Panc1 (cell line): Measurements from ENCODE around the gene RFC5. TPM values are rescaled to one million over a fixed set of nuclear protein-coding genes. Genes with fewer than 3 reads are reported as not detected.

ENCODE experiments used
- ATAC-seq: fragments of 200-7000 bp; cut with Tn5 transposase; 2 replicates; pipeline ENCODE4 v1.9.1; 2020; ENCODE audit warnings: mild to moderate bottlenecking, moderate library complexity
- BruUV-seq: library from RNA; stranded (reverse); fragments of 400-500 nt; replicated peaks from 2 replicates; lab custom pipeline; 2021; lab: Mats Ljungman, UMichigan
- CTCF ChIA-PET: fragments of 300-600 bp; sonication (Branson Sonifier 250); formaldehyde crosslinking; loops from one replicate; lab custom pipeline; 2022; ENCODE audit warnings: antibody characterized with exemption; lab: Charles Lee
- POLR2A ChIA-PET: fragments of 300-600 bp; sonication (Branson Sonifier 250); formaldehyde crosslinking; loops from one replicate; lab custom pipeline; 2022; ENCODE audit warnings: antibody characterized with exemption; lab: Charles Lee
- DNase-seq: peaks from one replicate; pipeline ENCODE4 v3.0.0-alpha.2; 2010; ENCODE audit warnings: low read depth, low spot score
- H3K27ac ChIP-seq: 2 replicates; pipeline ENCODE4 v1.5.1; 2011; ENCODE audit warnings: mild to moderate bottlenecking, low read length, inconsistent platforms
- H3K27me3 ChIP-seq: fragments of 200-500 bp; sonication (Bioruptor generic); 2 replicates; pipeline ENCODE4 v1.6.0; 2014; ENCODE audit warnings: low read length, inconsistent platforms; ENCODE audit not compliant: control insufficient read depth, insufficient read depth
- H3K36me3 ChIP-seq: fragments of 200-500 bp; sonication (Bioruptor generic); 2 replicates; pipeline ENCODE4 v1.5.1; 2014; ENCODE audit warnings: inconsistent platforms, mild to moderate bottlenecking, low read length, moderate library complexity; ENCODE audit not compliant: control insufficient read depth, insufficient read depth
- H3K4me1 ChIP-seq: 2 replicates; pipeline ENCODE4 v1.5.1; 2011; ENCODE audit warnings: inconsistent platforms, mild to moderate bottlenecking, low read length, moderate library complexity; ENCODE audit not compliant: control insufficient read depth, insufficient read depth
- H3K4me3 ChIP-seq, 2 experiments: 2 replicates each; pipeline ENCODE4 v1.5.1; 2011 to 2012; ENCODE audit warnings: low read depth in 2 of 2, low read length in 2 of 2, mild to moderate bottlenecking in 2 of 2, inconsistent platforms in 1 of 2, moderate library complexity in 1 of 2
- H3K9me3 ChIP-seq: fragments of 200-500 bp; sonication (Bioruptor generic); 2 replicates; pipeline ENCODE4 v1.5.1; 2014; ENCODE audit warnings: low read depth, mild to moderate bottlenecking, inconsistent platforms, low read length, moderate library complexity; ENCODE audit not compliant: control insufficient read depth, insufficient read depth
- CTCF ChIP-seq: fragments of 450-650 bp; IDR thresholded peaks from 2 replicates; pipeline ENCODE4 v1.5.1; 2017; ENCODE audit warnings: mild to moderate bottlenecking
- POLR2AphosphoS5 ChIP-seq: IDR thresholded peaks from 2 replicates; pipeline ENCODE4 v1.6.1; 2012; ENCODE audit warnings: mild to moderate bottlenecking, low read depth, low read length, moderate library complexity
- REST ChIP-seq, 2 experiments: IDR thresholded peaks; 2 replicates each; pipeline ENCODE4 v1.6.1; 2011 to 2012; ENCODE audit warnings: low read depth in 2 of 2, control low read depth in 1 of 2, low read length in 1 of 2, mild to moderate bottlenecking in 1 of 2, moderate library complexity in 1 of 2; ENCODE audit not compliant: insufficient read depth in 1 of 2
- SIN3A ChIP-seq: IDR thresholded peaks from 2 replicates; pipeline ENCODE4 v1.6.1; 2012; ENCODE audit warnings: low read depth, mild to moderate bottlenecking, low read length, moderate library complexity, borderline replicate concordance; ENCODE audit not compliant: insufficient read depth
- TCF7L2 ChIP-seq: IDR thresholded peaks from 2 replicates; pipeline ENCODE4 v1.6.1; 2011; ENCODE audit warnings: mild to moderate bottlenecking, low read depth, low read length, inconsistent platforms
- in situ Hi-C: cut with HindIII; loops from 2 replicates; pipeline ENCODE4 v1.10.0; 2016; ENCODE audit warnings: low sequenced_read_pairs, low pct_unique_long_range_greater_than_20kb
- intact Hi-C: fragments of 100-400 bp; cut with micrococcal nuclease; formaldehyde crosslinking; loops from one replicate; pipeline ENCODE4 v1.10.0; 2022; ENCODE audit not compliant: unreplicated experiment
- total RNA-seq: library from RNA; stranded (reverse); gene quantifications from one replicate; pipeline ENCODE4 v1.2.1, GENCODE V29; 2021; ENCODE audit not compliant: unreplicated experiment

RFC5 gene
- total RNA-seq, 1 experiment from 2014 or later: 25.0 TPM

GRCh38 chr12:118022728-118023109 is 6.2 kb downstream of the RFC5 start:
- in situ Hi-C loops: no loop called here
- CTCF ChIA-PET: no interaction called here

GRCh38 chr12:118023301-118023860 is 6.9 kb downstream of the RFC5 start:
- TF ChIP-seq CTCF (no peak), REST (IDR thresholded peaks at IDR 0.05; ENCODE audit: insufficient read depth in 1 of 2, low read depth in 2 of 2, low read length in 1 of 2) (no peak), TCF7L2 (no peak), SIN3A (no peak), POLR2AphosphoS5 (no peak)
- H3K4me3 ChIP-seq: no peak overlapping the region
- no peaks in the 10 kb centered on the region for H3K9me3 ChIP-seq
- intact Hi-C loops (no loop called here), in situ Hi-C loops (no loop called here)
- no peaks in the 10 kb centered on the region for H3K4me1 ChIP-seq
- DNase-seq (no peak), ATAC-seq (no peak)
- CTCF ChIA-PET: no interaction called here
- H3K27ac ChIP-seq: no peak overlapping the region
- peaks cover 4% of the 10 kb centered on the region for H3K36me3 ChIP-seq
- H3K27me3 ChIP-seq: no peaks in the 10 kb centered on the region
- BruUV-seq: no TSS peak
- POLR2A ChIA-PET: interaction anchor here (0.5 to 0.7 kb wide), 2 partner anchors 9 to 10 kb away, joined by 9 to 10 read pairs; no protein-coding TSS in a partner anchor

More at GRCh38 chr12:118022728-118023109, 6.2 kb downstream of the RFC5 start:
- intact Hi-C loops: no loop called here
- no TSS peak for BruUV-seq
- H3K9me3 ChIP-seq: no peaks in the 10 kb centered on the region
- peaks cover 5% of the 10 kb centered on the region; the same call in 1 of the 2 replicates for H3K4me1 ChIP-seq
- ATAC-seq (no peak), DNase-seq (no peak)
- H3K4me3 ChIP-seq: no peak overlapping the region
- H3K36me3 ChIP-seq: peaks cover 4% of the 10 kb centered on the region
- TF ChIP-seq POLR2AphosphoS5: no peak
- TF ChIP-seq TCF7L2: no peak
- no peak for TF ChIP-seq CTCF
- TF ChIP-seq SIN3A: no peak
- POLR2A ChIA-PET: interaction anchor here (0.5 kb wide), 1 partner anchor 11 kb away, joined by 10 read pairs; no protein-coding TSS in a partner anchor
- H3K27ac ChIP-seq: no peak overlapping the region
- no peaks in the 10 kb centered on the region for H3K27me3 ChIP-seq
